Naive thymus-derived CD4-positive, alpha-beta T cell (primary cell): Measurements from ENCODE around the gene DROSHA. TPM values are rescaled to one million over a fixed set of nuclear protein-coding genes. Genes with fewer than 3 reads are reported as not detected.

Experiments used
- ATAC-seq: fragments of 150-1000 bp; cut with Tn5 transposase; 2 replicates; pipeline ENCODE4 v1.10.0; 2021; ENCODE audit warnings: mild to moderate bottlenecking, moderate library complexity
- CTCF ChIA-PET: fragments of 350-600 bp; sonication (Branson Sonifier 250); formaldehyde crosslinking; loops from one replicate; lab custom pipeline; 2021; ENCODE audit warnings: antibody characterized with exemption; lab: Charles Lee
- POLR2A ChIA-PET: fragments of 350-600 bp; sonication (Branson Sonifier 250); formaldehyde crosslinking; loops from one replicate; lab custom pipeline; 2021; ENCODE audit warnings: antibody characterized with exemption, inconsistent platforms; lab: Charles Lee
- DNase-seq, 9 donors: peaks; one replicate each; pipeline versions ENCODE4 v3.0.0 to v3.0.0-alpha.2; 2020 to 2022; ENCODE audit warnings: mixed read lengths in 1 of 9
- H3K27ac ChIP-seq: one replicate; pipeline ENCODE4 v1.7.0; 2013; ENCODE audit warnings: mild to moderate bottlenecking, low read depth, low read length, moderate library complexity
- H3K27me3 ChIP-seq, 2 donors: one replicate each; pipeline ENCODE4 v1.7.0; 2013; ENCODE audit warnings: low read length in 2 of 2, mild to moderate bottlenecking in 2 of 2, moderate library complexity in 2 of 2; ENCODE audit not compliant: control insufficient read depth in 2 of 2, insufficient read depth in 2 of 2
- H3K36me3 ChIP-seq, 3 experiments: 1 replicate in 2 of 3; 2 replicates in 1 of 3; pipeline ENCODE4 v1.7.0; 2013; ENCODE audit warnings: low read length in 3 of 3, mild to moderate bottlenecking in 3 of 3, moderate library complexity in 1 of 3; ENCODE audit not compliant: insufficient read depth in 3 of 3, control insufficient read depth in 2 of 3
- H3K4me1 ChIP-seq, 2 donors: one replicate each; pipeline ENCODE4 v1.7.0; 2013; ENCODE audit warnings: low read length in 2 of 2, mild to moderate bottlenecking in 2 of 2, moderate library complexity in 1 of 2; ENCODE audit not compliant: control insufficient read depth in 2 of 2, insufficient read depth in 2 of 2
- H3K4me3 ChIP-seq: 2 replicates; pipeline ENCODE4 v1.7.0; 2013; ENCODE audit warnings: mild to moderate bottlenecking, low read length
- H3K9me3 ChIP-seq, 3 experiments: 1 replicate in 2 of 3; 2 replicates in 1 of 3; pipeline ENCODE4 v1.7.0; 2013; ENCODE audit warnings: low read length in 3 of 3; ENCODE audit not compliant: control insufficient read depth in 2 of 3
- H3K27ac Mint-ChIP-seq, 9 donors: one replicate each; pipeline ENCODE4 v1.8.0; 2020 to 2022; ENCODE audit warnings: mixed read lengths in 9 of 9, mild to moderate bottlenecking in 8 of 9, moderate library complexity in 5 of 9, inconsistent platforms in 2 of 9
- H3K27me3 Mint-ChIP-seq, 5 donors: one replicate each; pipeline ENCODE4 v1.8.0; 2021 to 2022; ENCODE audit warnings: mixed read lengths in 5 of 5, mild to moderate bottlenecking in 1 of 5
- H3K36me3 Mint-ChIP-seq, 5 donors: one replicate each; pipeline ENCODE4 v1.8.0; 2020 to 2022; ENCODE audit warnings: mixed read lengths in 5 of 5, mild to moderate bottlenecking in 3 of 5, inconsistent platforms in 1 of 5
- H3K4me1 Mint-ChIP-seq, 7 donors: one replicate each; pipeline ENCODE4 v1.8.0; 2020 to 2022; ENCODE audit warnings: mixed read lengths in 7 of 7, mild to moderate bottlenecking in 3 of 7, inconsistent platforms in 1 of 7
- H3K4me3 Mint-ChIP-seq, 10 donors: one replicate each; pipeline ENCODE4 v1.8.0; 2020 to 2022; ENCODE audit warnings: mild to moderate bottlenecking in 10 of 10, mixed read lengths in 10 of 10, moderate library complexity in 6 of 10, inconsistent platforms in 2 of 10
- H3K9me3 Mint-ChIP-seq, 11 donors: one replicate each; pipeline ENCODE4 v1.8.0; 2020 to 2022; ENCODE audit warnings: mixed read lengths in 11 of 11, mild to moderate bottlenecking in 4 of 11, inconsistent platforms in 1 of 11, moderate library complexity in 1 of 11
- intact Hi-C, 2 donors: fragments of 100-400 bp; cut with micrococcal nuclease; formaldehyde crosslinking; loops; one replicate each; pipeline ENCODE4 v1.15.1; 2023
- polyA plus RNA-seq, 2 donors: library from polyadenylated mRNA; unstranded; fragments of 300-500 nt; fragmentation: Illumina TruSeq; gene quantifications; one replicate each; pipeline ENCODE4 v1.2.3, GENCODE V29; 2021
- total RNA-seq, 6 experiments: library from RNA in 5 of 6; stranded (reverse) in 5 of 6; gene quantifications; 1 replicate in 5 of 6; 2 replicates in 1 of 6; pipeline ENCODE4 v1.2.3 and lab custom pipeline; 2021 to 2026

The DROSHA gene
- total and polyA plus RNA-seq, 7 experiments from 2014 or later = 11.2 to 92.0 (median 61.8) TPM

- Mint-ChIP-seq H3K36me3 (peaks cover 17 to 77% (median 39%) of the 10 kb centered on the region in 5 donors), H3K27ac (peak overlapping the region in 2 of 9 donors; percentile 43 to 86), H3K4me1 (peaks cover 0 to 9% (median 0%) of the 10 kb centered on the region in 7 donors), H3K9me3 (no peaks in the 10 kb centered on the region), H3K27me3 (no peaks in the 10 kb centered on the region), H3K4me3 (no peak overlapping the region)
- no peaks in the 10 kb centered on the region for H3K9me3 ChIP-seq
- CTCF ChIA-PET = no interaction called here
- ATAC-seq (no peak), DNase-seq (no peak)
- H3K4me1 ChIP-seq = no peaks in the 10 kb centered on the region
- H3K27me3 ChIP-seq = no peaks in the 10 kb centered on the region
- intact Hi-C loops = no loop called here
- peaks cover 4 to 57% (median 12%) of the 10 kb centered on the region in 3 experiments for H3K36me3 ChIP-seq
- H3K27ac ChIP-seq = no peak overlapping the region
- no peak overlapping the region for H3K4me3 ChIP-seq
- POLR2A ChIA-PET = no interaction called here
Observed at GRCh38 chr5:31436851-31437250, 95.0 kb downstream of the DROSHA start.

GRCh38 chr5:31435730-31436129 lies 96.2 kb downstream of the DROSHA start:
- no peak overlapping the region for H3K4me3 Mint-ChIP-seq
- intact Hi-C loops = no loop called here
- no peak for DNase-seq
- ATAC-seq = no peak
- peaks cover 17 to 85% (median 40%) of the 10 kb centered on the region in 5 donors for H3K36me3 Mint-ChIP-seq
- no peak overlapping the region for H3K4me3 ChIP-seq
- H3K9me3 ChIP-seq = no peaks in the 10 kb centered on the region
- H3K36me3 ChIP-seq = peaks cover 4 to 61% (median 15%) of the 10 kb centered on the region in 3 experiments
- ChIA-PET CTCF (no interaction called here), POLR2A (no interaction called here)
- no peaks in the 10 kb centered on the region for H3K4me1 ChIP-seq
- H3K27me3 ChIP-seq = no peaks in the 10 kb centered on the region
- no peaks in the 10 kb centered on the region for H3K27me3 Mint-ChIP-seq
- H3K27ac Mint-ChIP-seq = no peak overlapping the region
- H3K9me3 Mint-ChIP-seq = no peaks in the 10 kb centered on the region
- H3K27ac ChIP-seq = no peak overlapping the region
- peaks cover 0 to 11% (median 0%) of the 10 kb centered on the region in 7 donors for H3K4me1 Mint-ChIP-seq

- Mint-ChIP-seq H3K4me1 (peaks cover 0 to 18% (median 0%) of the 10 kb centered on the region in 7 donors), H3K4me3 (no peak overlapping the region), H3K9me3 (no peaks in the 10 kb centered on the region), H3K27me3 (no peaks in the 10 kb centered on the region), H3K27ac (no peak overlapping the region), H3K36me3 (peaks cover 22 to 86% (median 38%) of the 10 kb centered on the region in 5 donors)
- POLR2A ChIA-PET = no interaction called here
- no peak overlapping the region for H3K27ac ChIP-seq
- peaks cover 4 to 65% (median 15%) of the 10 kb centered on the region in 3 experiments for H3K36me3 ChIP-seq
- intact Hi-C loops = no loop called here
- H3K9me3 ChIP-seq = no peaks in the 10 kb centered on the region
- CTCF ChIA-PET = no interaction called here
- DNase-seq (no peak), ATAC-seq (no peak)
- no peaks in the 10 kb centered on the region for H3K4me1 ChIP-seq
- no peak overlapping the region for H3K4me3 ChIP-seq
- no peaks in the 10 kb centered on the region for H3K27me3 ChIP-seq
Observed at GRCh38 chr5:31434898-31435297, 97.0 kb downstream of the DROSHA start.

GRCh38 chr5:31433229-31433628 lies 98.7 kb downstream of the DROSHA start:
- Histone ChIP-seq H3K9me3 (no peaks in the 10 kb centered on the region), H3K36me3 (peaks cover 4 to 51% (median 15%) of the 10 kb centered on the region in 3 experiments), H3K4me3 (no peak overlapping the region), H3K27me3 (no peaks in the 10 kb centered on the region), H3K4me1 (no peaks in the 10 kb centered on the region), H3K27ac (no peak overlapping the region)
- Mint-ChIP-seq H3K36me3 (peaks cover 17 to 74% (median 34%) of the 10 kb centered on the region in 5 donors), H3K4me1 (peaks cover 0 to 18% (median 0%) of the 10 kb centered on the region in 7 donors), H3K4me3 (no peak overlapping the region), H3K27me3 (no peaks in the 10 kb centered on the region), H3K27ac (no peak overlapping the region), H3K9me3 (no peaks in the 10 kb centered on the region)
- POLR2A ChIA-PET = no interaction called here
- intact Hi-C loops = no loop called here
- DNase-seq (no peak), ATAC-seq (no peak)
- CTCF ChIA-PET = no interaction called here

GRCh38 chr5:31427724-31428309 lies 104.1 kb downstream of the DROSHA start:
- POLR2A ChIA-PET = no interaction called here
- CTCF ChIA-PET = no interaction called here
- no peak overlapping the region for H3K4me3 Mint-ChIP-seq
- peaks cover 0 to 18% (median 0%) of the 10 kb centered on the region in 7 donors for H3K4me1 Mint-ChIP-seq
- H3K27ac Mint-ChIP-seq = peak overlapping the region in 3 of 9 donors; percentile 20 to 39 (median 34)
- no peaks in the 10 kb centered on the region for H3K4me1 ChIP-seq
- no peak overlapping the region for H3K4me3 ChIP-seq
- ATAC-seq (no peak), DNase-seq (no peak)
- no peaks in the 10 kb centered on the region for H3K27me3 Mint-ChIP-seq
- no peaks in the 10 kb centered on the region for H3K9me3 Mint-ChIP-seq
- peaks cover 5 to 17% (median 7%) of the 10 kb centered on the region in 3 experiments for H3K36me3 ChIP-seq
- intact Hi-C loops = no loop called here
- H3K9me3 ChIP-seq = no peaks in the 10 kb centered on the region
- H3K36me3 Mint-ChIP-seq = peaks cover 19 to 72% (median 34%) of the 10 kb centered on the region in 5 donors
- no peaks in the 10 kb centered on the region for H3K27me3 ChIP-seq
- H3K27ac ChIP-seq = no peak overlapping the region

- Histone ChIP-seq H3K27ac (no peak overlapping the region), H3K27me3 (no peaks in the 10 kb centered on the region), H3K36me3 (peaks cover 3 to 24% (median 5%) of the 10 kb centered on the region in 3 experiments), H3K4me3 (no peak overlapping the region), H3K9me3 (no peaks in the 10 kb centered on the region), H3K4me1 (no peaks in the 10 kb centered on the region)
- no peak for ATAC-seq
- peaks cover 19 to 73% (median 41%) of the 10 kb centered on the region in 5 donors for H3K36me3 Mint-ChIP-seq
- H3K4me1 Mint-ChIP-seq = peaks cover 0 to 14% (median 0%) of the 10 kb centered on the region in 7 donors
- ChIA-PET CTCF (no interaction called here), POLR2A (no interaction called here)
- no peak overlapping the region for H3K4me3 Mint-ChIP-seq
- peak overlapping the region in 1 of 9 donors; percentile 40 for H3K27ac Mint-ChIP-seq
- no peaks in the 10 kb centered on the region for H3K27me3 Mint-ChIP-seq
- intact Hi-C loops = no loop called here
- no peak for DNase-seq
- no peaks in the 10 kb centered on the region for H3K9me3 Mint-ChIP-seq
Observed at GRCh38 chr5:31427013-31427723, 104.7 kb downstream of the DROSHA start.
